K562 (cell line): ENCODE results near the gene CRADD. TPM values are rescaled to one million over a fixed set of nuclear protein-coding genes. Genes with fewer than 3 reads are reported as not detected.

Source experiments
- FOXK2 ChIP-seq, 2 experiments: fragments of 450-650 bp; IDR thresholded peaks in 1 of 2; conservative IDR thresholded peaks in 1 of 2; 2 replicates each; pipeline ENCODE4 v1.6.1; 2016; ENCODE audit warnings: low read depth in 2 of 2, mild to moderate bottlenecking in 1 of 2
- JUND ChIP-seq, 2 experiments: IDR thresholded peaks; 2 replicates in 1 of 2; 3 replicates in 1 of 2; pipeline ENCODE4 v1.6.1; 2011; ENCODE audit warnings: borderline replicate concordance in 2 of 2, low read depth in 2 of 2, low read length in 2 of 2, improper control_type of control experiment in 1 of 2, missing biosample characterization in 1 of 2, missing genetic modification characterization in 1 of 2, missing genetic modification reagents in 1 of 2
- L3MBTL2 ChIP-seq: fragments of 450-650 bp; IDR thresholded peaks from 2 replicates; pipeline ENCODE4 v1.6.1; 2016; ENCODE audit warnings: mild to moderate bottlenecking, moderate library complexity
- MEF2A ChIP-seq: IDR thresholded peaks from 2 replicates; pipeline ENCODE4 v1.6.1; 2011; ENCODE audit warnings: low read depth, mild to moderate bottlenecking, low read length, moderate library complexity; ENCODE audit not compliant: control insufficient read depth
- NR2C2 ChIP-seq, 2 experiments: fragments of 200-800 bp in 1 of 2; sonication (Bioruptor generic) in 1 of 2; sonication (generic) in 1 of 2; formaldehyde crosslinking in 1 of 2; IDR thresholded peaks; 2 replicates each; pipeline versions ENCODE4 v1.6.1 to v1.8.0; 2016 to 2022; ENCODE audit warnings: mild to moderate bottlenecking in 1 of 2, missing compliant biosample characterization in 1 of 2, missing genetic modification characterization in 1 of 2, missing genetic modification reagents in 1 of 2
- PHB2 ChIP-seq: fragments of 450-650 bp; IDR thresholded peaks from 2 replicates; pipeline ENCODE4 v1.6.1; 2017; ENCODE audit warnings: low read depth
- PRPF4 ChIP-seq: fragments of 200-400 bp; formaldehyde crosslinking; IDR thresholded peaks from one replicate; pipeline ENCODE4 v1.6.1; 2017; ENCODE audit warnings: low read length, low read depth, mild to moderate bottlenecking; ENCODE audit not compliant: insufficient read depth, poor library complexity, severe bottlenecking
- RBBP5 ChIP-seq: fragments of 200-600 bp; sonication (generic); IDR thresholded peaks from 2 replicates; pipeline ENCODE4 v1.6.1; 2012; ENCODE audit warnings: borderline replicate concordance, mild to moderate bottlenecking, low read length, control low read depth, inconsistent platforms; ENCODE audit not compliant: insufficient read depth, poor library complexity, severe bottlenecking
- YBX1 ChIP-seq: fragments of 450-650 bp; IDR thresholded peaks from 2 replicates; pipeline ENCODE4 v1.7.1; 2016; ENCODE audit warnings: mild to moderate bottlenecking
- ZNF124 ChIP-seq: sonication (generic); formaldehyde crosslinking; IDR thresholded peaks from 2 replicates; pipeline ENCODE4 v1.8.1; 2022; ENCODE audit warnings: missing genetic modification reagents
- ZNF232 ChIP-seq: sonication (generic); formaldehyde crosslinking; IDR thresholded peaks from 2 replicates; pipeline ENCODE4 v1.8.0; 2022; ENCODE audit warnings: mild to moderate bottlenecking, missing genetic modification reagents
- ZNF24 ChIP-seq: fragments of 450-650 bp; IDR thresholded peaks from 2 replicates; pipeline ENCODE4 v1.6.1; 2016
- ZNF57 ChIP-seq: fragments of 450-650 bp; formaldehyde crosslinking; IDR thresholded peaks from 2 replicates; pipeline ENCODE4 v1.4.0; 2020; ENCODE audit warnings: mild to moderate bottlenecking, moderate library complexity
- ZNF586 ChIP-seq: fragments of 450-650 bp; formaldehyde crosslinking; conservative IDR thresholded peaks from 2 replicates; pipeline ENCODE4 v1.4.0; 2020; ENCODE audit warnings: mild to moderate bottlenecking, moderate library complexity
- polyA plus RNA-seq, 8 experiments: library from polyadenylated mRNA; depleted of rRNA in 4 of 8; stranded (reverse) in 5 of 8; unstranded in 3 of 8; fragments of >200 nt; fragmentation: Nextera tagmentation in 2 of 8; fragmentation: Illumina TruSeq in 1 of 8; extraction: Ambion mirVana in 2 of 8; extraction: Trizol in 1 of 8; gene quantifications; 2 replicates each; pipeline versions ENCODE4 v1.2.1 to v1.2.3, GENCODE V29; 2011 to 2014; ENCODE audit warnings: inconsistent platforms in 1 of 8, missing spikeins in 1 of 8
- total RNA-seq, 7 experiments: library from RNA; depleted of rRNA in 6 of 7; stranded (reverse); fragments of >200 nt in 6 of 7; fragmentation: Illumina TruSeq in 2 of 7; extraction: Trizol in 2 of 7; gene quantifications; 2 replicates each; pipeline versions ENCODE4 v1.2.1 to v1.2.3, GENCODE V29; 2011 to 2021; ENCODE audit warnings: low replicate concordance in 1 of 7
- TF ChIP-seq, protein P1 (sequence below): fragments of 200-800 bp; sonication (Bioruptor generic); IDR thresholded peaks from 2 replicates; pipeline ENCODE4 v1.6.1; 2016; ENCODE audit warnings: missing genetic modification characterization, missing compliant biosample characterization
- TF ChIP-seq, protein P2 (sequence below): fragments of 250-450 bp; sonication (Bioruptor Pico); IDR thresholded peaks from 2 replicates; pipeline ENCODE4 v1.8.0; 2022; ENCODE audit warnings: moderate library complexity, mild to moderate bottlenecking, inconsistent platforms
- TF ChIP-seq, protein P3 (sequence below): fragments of 450-650 bp; IDR thresholded peaks from 2 replicates; pipeline ENCODE4 v1.6.1; 2016; ENCODE audit warnings: low read depth, mild to moderate bottlenecking, moderate library complexity
- TF ChIP-seq, protein P4 (sequence below): fragments of 450-650 bp; IDR thresholded peaks from 2 replicates; pipeline ENCODE4 v1.6.1; 2016; ENCODE audit warnings: antibody characterized with exemption

CRADD gene
- total and polyA plus RNA-seq, 9 of the 15 experiments (the other 6 are each of a cell fraction or from before 2014, with no cell fraction given): 20.5 to 41.1 (median 25.9) TPM

DNA sequence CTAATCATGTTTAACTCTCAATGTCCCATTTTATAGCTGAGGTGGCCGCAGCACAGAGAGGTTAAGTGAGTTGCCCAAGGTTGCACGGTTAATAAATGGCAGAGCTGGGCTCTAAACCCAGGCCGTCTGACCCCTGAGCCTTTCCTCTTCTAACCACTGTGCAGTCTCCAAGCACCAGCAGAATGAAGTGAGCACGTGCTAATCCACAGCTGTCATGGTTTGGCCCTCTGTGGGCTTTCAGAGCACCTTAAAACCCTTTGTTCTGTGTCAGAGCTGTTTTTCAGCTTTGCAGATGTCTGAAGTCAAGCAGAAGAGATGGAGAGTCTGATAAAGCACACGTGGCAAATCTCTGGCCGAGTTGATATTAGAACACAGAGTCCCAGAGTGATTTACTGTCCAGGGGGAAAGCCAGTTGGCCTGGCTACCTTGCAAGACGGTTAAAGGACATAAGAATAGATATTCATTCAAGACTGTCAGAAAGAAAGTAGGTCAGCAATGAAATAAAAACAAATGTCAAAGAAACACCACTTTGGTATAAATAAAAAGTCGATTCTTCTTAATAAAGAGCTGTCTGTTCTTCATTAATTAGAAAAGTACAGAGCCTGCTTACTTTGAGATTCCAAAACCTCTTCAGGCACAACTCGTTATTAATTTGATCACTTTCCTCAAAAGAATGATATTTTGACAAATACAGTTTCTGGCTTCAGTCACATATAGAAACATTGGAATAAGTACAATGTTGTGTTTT lies 107.3 kb downstream of the CRADD start (continued):
- TF ChIP-seq FOXK2 (conservative IDR thresholded peaks at IDR 0.05 in 1 of 2, IDR thresholded peaks at IDR 0.05 in 1 of 2; ENCODE audit: low read depth in 2 of 2): peak; percentile 72 to 79
- TF ChIP-seq PHB2: no peak
- TF ChIP-seq ZNF232 (CRISPR knock-in tag): no peak
- TF ChIP-seq RBBP5: no peak
- TF ChIP-seq YBX1: no peak
- TF ChIP-seq, protein P1, sequence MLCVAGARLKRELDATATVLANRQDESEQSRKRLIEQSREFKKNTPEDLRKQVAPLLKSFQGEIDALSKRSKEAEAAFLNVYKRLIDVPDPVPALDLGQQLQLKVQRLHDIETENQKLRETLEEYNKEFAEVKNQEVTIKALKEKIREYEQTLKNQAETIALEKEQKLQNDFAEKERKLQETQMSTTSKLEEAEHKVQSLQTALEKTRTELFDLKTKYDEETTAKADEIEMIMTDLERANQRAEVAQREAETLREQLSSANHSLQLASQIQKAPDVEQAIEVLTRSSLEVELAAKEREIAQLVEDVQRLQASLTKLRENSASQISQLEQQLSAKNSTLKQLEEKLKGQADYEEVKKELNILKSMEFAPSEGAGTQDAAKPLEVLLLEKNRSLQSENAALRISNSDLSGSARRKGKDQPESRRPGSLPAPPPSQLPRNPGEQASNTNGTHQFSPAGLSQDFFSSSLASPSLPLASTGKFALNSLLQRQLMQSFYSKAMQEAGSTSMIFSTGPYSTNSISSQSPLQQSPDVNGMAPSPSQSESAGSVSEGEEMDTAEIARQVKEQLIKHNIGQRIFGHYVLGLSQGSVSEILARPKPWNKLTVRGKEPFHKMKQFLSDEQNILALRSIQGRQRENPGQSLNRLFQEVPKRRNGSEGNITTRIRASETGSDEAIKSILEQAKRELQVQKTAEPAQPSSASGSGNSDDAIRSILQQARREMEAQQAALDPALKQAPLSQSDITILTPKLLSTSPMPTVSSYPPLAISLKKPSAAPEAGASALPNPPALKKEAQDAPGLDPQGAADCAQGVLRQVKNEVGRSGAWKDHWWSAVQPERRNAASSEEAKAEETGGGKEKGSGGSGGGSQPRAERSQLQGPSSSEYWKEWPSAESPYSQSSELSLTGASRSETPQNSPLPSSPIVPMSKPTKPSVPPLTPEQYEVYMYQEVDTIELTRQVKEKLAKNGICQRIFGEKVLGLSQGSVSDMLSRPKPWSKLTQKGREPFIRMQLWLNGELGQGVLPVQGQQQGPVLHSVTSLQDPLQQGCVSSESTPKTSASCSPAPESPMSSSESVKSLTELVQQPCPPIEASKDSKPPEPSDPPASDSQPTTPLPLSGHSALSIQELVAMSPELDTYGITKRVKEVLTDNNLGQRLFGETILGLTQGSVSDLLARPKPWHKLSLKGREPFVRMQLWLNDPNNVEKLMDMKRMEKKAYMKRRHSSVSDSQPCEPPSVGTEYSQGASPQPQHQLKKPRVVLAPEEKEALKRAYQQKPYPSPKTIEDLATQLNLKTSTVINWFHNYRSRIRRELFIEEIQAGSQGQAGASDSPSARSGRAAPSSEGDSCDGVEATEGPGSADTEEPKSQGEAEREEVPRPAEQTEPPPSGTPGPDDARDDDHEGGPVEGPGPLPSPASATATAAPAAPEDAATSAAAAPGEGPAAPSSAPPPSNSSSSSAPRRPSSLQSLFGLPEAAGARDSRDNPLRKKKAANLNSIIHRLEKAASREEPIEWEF (CRISPR knock-in tag): no peak
- no peak for TF ChIP-seq ZNF124 (CRISPR knock-in tag)
- TF ChIP-seq, protein P2, sequence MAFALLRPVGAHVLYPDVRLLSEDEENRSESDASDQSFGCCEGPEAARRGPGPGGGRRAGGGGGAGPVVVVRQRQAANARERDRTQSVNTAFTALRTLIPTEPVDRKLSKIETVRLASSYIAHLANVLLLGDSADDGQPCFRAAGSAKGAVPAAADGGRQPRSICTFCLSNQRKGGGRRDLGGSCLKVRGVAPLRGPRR (CRISPR knock-in tag): no peak
- TF ChIP-seq, protein P3, sequence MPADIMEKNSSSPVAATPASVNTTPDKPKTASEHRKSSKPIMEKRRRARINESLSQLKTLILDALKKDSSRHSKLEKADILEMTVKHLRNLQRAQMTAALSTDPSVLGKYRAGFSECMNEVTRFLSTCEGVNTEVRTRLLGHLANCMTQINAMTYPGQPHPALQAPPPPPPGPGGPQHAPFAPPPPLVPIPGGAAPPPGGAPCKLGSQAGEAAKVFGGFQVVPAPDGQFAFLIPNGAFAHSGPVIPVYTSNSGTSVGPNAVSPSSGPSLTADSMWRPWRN: peak; percentile 69; the same call in 1 of the 2 replicates
- TF ChIP-seq ZNF586 (CRISPR knock-in tag): no peak
- TF ChIP-seq PRPF4: no peak
- no peak for TF ChIP-seq NR2C2 (CRISPR knock-in tag; IDR thresholded peaks at IDR 0.05)
- no peak for TF ChIP-seq NR2C2 (tag; IDR thresholded peaks at IDR 0.05)
- TF ChIP-seq JUND (IDR thresholded peaks at IDR 0.05; ENCODE audit: borderline replicate concordance, low read depth, low read length): peak; percentile 70; the same call in 1 of the 2 replicates
- TF ChIP-seq JUND (tag; IDR thresholded peaks at IDR 0.05; ENCODE audit: borderline replicate concordance, low read depth, low read length): no peak; the same call in 2 of the 3 replicates
- TF ChIP-seq L3MBTL2: peak; percentile 94
- TF ChIP-seq, protein P4, sequence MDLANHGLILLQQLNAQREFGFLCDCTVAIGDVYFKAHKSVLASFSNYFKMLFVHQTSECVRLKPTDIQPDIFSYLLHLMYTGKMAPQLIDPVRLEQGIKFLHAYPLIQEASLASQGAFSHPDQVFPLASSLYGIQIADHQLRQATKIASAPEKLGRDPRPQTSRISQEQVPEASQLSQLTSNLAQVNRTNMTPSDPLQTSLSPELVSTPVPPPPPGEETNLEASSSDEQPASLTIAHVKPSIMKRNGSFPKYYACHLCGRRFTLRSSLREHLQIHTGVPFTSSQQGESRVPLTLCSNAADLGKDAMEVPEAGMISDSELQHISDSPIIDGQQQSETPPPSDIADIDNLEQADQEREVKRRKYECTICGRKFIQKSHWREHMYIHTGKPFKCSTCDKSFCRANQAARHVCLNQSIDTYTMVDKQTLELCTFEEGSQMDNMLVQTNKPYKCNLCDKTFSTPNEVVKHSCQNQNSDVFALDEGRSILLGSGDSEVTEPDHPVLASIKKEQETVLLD: no peak
- 0 out of 2 replicates have a peak, but pooled peaks have one; percentile 11 for TF ChIP-seq ZNF24
- no peak for TF ChIP-seq MEF2A
- no peak for TF ChIP-seq ZNF57 (CRISPR knock-in tag)
